Sciatic nerve (tissue), 2 donors: ENCODE data around the gene ABHD4. TPM values are rescaled to one million over a fixed set of nuclear protein-coding genes. Genes with fewer than 3 reads are reported as not detected.
"Not testable (repeated sequence)": the region's sequence is repeated elsewhere in the genome, so short reads cannot be mapped to it uniquely, and the experiment has no call there.

Experiments
- ATAC-seq: fragments of 200-7000 bp; cut with Tn5 transposase; one replicate; pipeline ENCODE4 v1.9.1; 2020; ENCODE audit warnings: mild to moderate bottlenecking, moderate library complexity
- DNase-seq: peaks from one replicate; pipeline ENCODE4 v3.0.0-alpha.2; 2020; ENCODE audit warnings: low spot score
- intact Hi-C: fragments of 100-400 bp; cut with DNase I; formaldehyde crosslinking; loops from one replicate; pipeline ENCODE4 v1.14.2; 2022
- total RNA-seq: library from RNA; stranded (reverse); fragmentation: NEBNext Ultra II Directional; extraction: Animal tissue kit (Norgen Biotek cat#: 25700); gene quantifications from one replicate; pipeline ENCODE4 v1.2.1, GENCODE V29; 2021
- donor health status: DM: no; HTN: no; CAD: no.
- donor health status: DM: no; HTN: no; CAD: no.

ABHD4 gene
- 45.2 TPM for total RNA-seq

GRCh38 chr14:22598099-22598895, at the start of gene ABHD4:
TSS of gene ABHD4 (plus strand) at chr14:22598300. CDS start at chr14:22598307, 7 bp downstream.
- DNase-seq (peak; percentile 93), ATAC-seq (peak; percentile 99)
- intact Hi-C loops: no loop called here

- intact Hi-C loops: no loop called here
- ATAC-seq: no peak
- no peak for DNase-seq
These were observed 48.7 kb upstream of the ABHD4 start for GRCh38 chr14:22549324-22549962.

GRCh38 chr14:22549981-22550673, 48.0 kb upstream of the ABHD4 start:
- ATAC-seq: peak; percentile 59
- no peak for DNase-seq
- intact Hi-C loops: no loop called here

GRCh38 chr14:22551605-22551997, 46.5 kb upstream of the ABHD4 start:
- DNase-seq (no peak), ATAC-seq (no peak)
- intact Hi-C loops: no loop called here

- ATAC-seq (no peak), DNase-seq (no peak)
- intact Hi-C loops: no loop called here
These were observed 45.9 kb upstream of the ABHD4 start for GRCh38 chr14:22552001-22552826.

- intact Hi-C loops: no loop called here
- DNase-seq (no peak), ATAC-seq (no peak)
These were observed 45.3 kb upstream of the ABHD4 start for GRCh38 chr14:22552827-22553076.

GRCh38 chr14:22553445-22553844, 44.7 kb upstream of the ABHD4 start:
- no peak for ATAC-seq

GRCh38 chr14:22553861-22554497, 44.1 kb upstream of the ABHD4 start:
- intact Hi-C loops, ATAC-seq, DNase-seq: not testable (repeated sequence)

More at GRCh38 chr14:22553445-22553844, 44.7 kb upstream of the ABHD4 start:
- no peak for DNase-seq
- intact Hi-C loops: no loop called here

GRCh38 chr14:22554498-22555383, 43.4 kb upstream of the ABHD4 start:
- DNase-seq: no peak
- intact Hi-C loops: no loop called here

GRCh38 chr14:22555384-22556011, 42.6 kb upstream of the ABHD4 start:
- DNase-seq (no peak), ATAC-seq (no peak)
- intact Hi-C loops: no loop called here

More at GRCh38 chr14:22554498-22555383, 43.4 kb upstream of the ABHD4 start:
- ATAC-seq: no peak

GRCh38 chr14:22556021-22556989, 41.8 kb upstream of the ABHD4 start:
- intact Hi-C loops: no loop called here
- DNase-seq (peak; percentile 70), ATAC-seq (peak; percentile 57)

- ATAC-seq (peak; percentile 92), DNase-seq (peak; percentile 93)
- intact Hi-C loops: no loop called here
These were observed 41.0 kb upstream of the ABHD4 start for GRCh38 chr14:22556990-22557623.

- no peak for DNase-seq
- intact Hi-C loops: loop anchor here (1.0 kb wide), 1 partner anchor 168 kb away; no protein-coding TSS in a partner anchor
- ATAC-seq: no peak
These were observed 40.3 kb upstream of the ABHD4 start for GRCh38 chr14:22557846-22558220.

- no peak for DNase-seq
- no peak for ATAC-seq
- intact Hi-C loops: loop anchor here (1.0 kb wide), 1 partner anchor 168 kb away; no protein-coding TSS in a partner anchor
These were observed 39.7 kb upstream of the ABHD4 start for GRCh38 chr14:22558221-22558913.

- ATAC-seq: no peak
- no peak for DNase-seq
- intact Hi-C loops: no loop called here
These were observed 39.1 kb upstream of the ABHD4 start for GRCh38 chr14:22559041-22559440.
